K562 (cell line): Measurements from ENCODE around the gene LACTB. TPM values are rescaled to one million over a fixed set of nuclear protein-coding genes. Genes with fewer than 3 reads are reported as not detected.

Source experiments
- ARID3B ChIP-seq: fragments of 250-450 bp; sonication (Bioruptor Pico); IDR thresholded peaks from 2 replicates; pipeline ENCODE4 v1.4.0; 2020; ENCODE audit warnings: borderline replicate concordance
- ARID4B ChIP-seq: sonication (generic); formaldehyde crosslinking; IDR thresholded peaks from 2 replicates; pipeline ENCODE4 v1.8.0; 2022; ENCODE audit warnings: mild to moderate bottlenecking, missing genetic modification reagents
- FOSL1 ChIP-seq: fragments of 200-800 bp; sonication (Bioruptor generic); conservative IDR thresholded peaks from 2 replicates; pipeline ENCODE4 v1.6.1; 2016; ENCODE audit warnings: missing genetic modification characterization, missing compliant biosample characterization
- HDGF ChIP-seq: fragments of 450-650 bp; IDR thresholded peaks from 2 replicates; pipeline ENCODE4 v1.6.1; 2016
- JUND ChIP-seq, 2 experiments: IDR thresholded peaks; 2 replicates in 1 of 2; 3 replicates in 1 of 2; pipeline ENCODE4 v1.6.1; 2011; ENCODE audit warnings: borderline replicate concordance in 2 of 2, low read depth in 2 of 2, low read length in 2 of 2, improper control_type of control experiment in 1 of 2, missing biosample characterization in 1 of 2, missing genetic modification characterization in 1 of 2, missing genetic modification reagents in 1 of 2
- MCM3 ChIP-seq: fragments of 450-650 bp; IDR thresholded peaks from 2 replicates; pipeline ENCODE4 v1.6.1; 2016
- MIER1 ChIP-seq: fragments of 450-650 bp; IDR thresholded peaks from 2 replicates; pipeline ENCODE4 v1.6.1; 2016; ENCODE audit warnings: antibody characterized with exemption, mild to moderate bottlenecking, low read depth
- NFYB ChIP-seq: IDR thresholded peaks from 2 replicates; pipeline ENCODE4 v1.6.1; 2011; ENCODE audit warnings: mild to moderate bottlenecking, moderate library complexity; ENCODE audit not compliant: insufficient read length; ENCODE audit errors: extremely low read depth
- TCF7 ChIP-seq: sonication (generic); IDR thresholded peaks from 2 replicates; pipeline ENCODE4 v1.6.1; 2016; ENCODE audit warnings: antibody characterized with exemption, borderline replicate concordance
- USF1 ChIP-seq: sonication (generic); formaldehyde crosslinking; IDR thresholded peaks from 2 replicates; pipeline ENCODE4 v1.9.0; 2022; ENCODE audit warnings: mild to moderate bottlenecking, missing genetic modification reagents
- ZFP1 ChIP-seq: fragments of 450-650 bp; formaldehyde crosslinking; IDR thresholded peaks from 2 replicates; pipeline ENCODE4 v1.4.0; 2020; ENCODE audit warnings: mild to moderate bottlenecking, mixed read lengths
- ZHX1 ChIP-seq: fragments of 150-350 bp; conservative IDR thresholded peaks from 2 replicates; pipeline ENCODE4 v1.6.1; 2014; ENCODE audit warnings: low read length
- ZNF121 ChIP-seq: sonication (generic); formaldehyde crosslinking; conservative IDR thresholded peaks from 2 replicates; pipeline ENCODE4 v1.8.0; 2022; ENCODE audit warnings: missing genetic modification reagents
- ZNF655 ChIP-seq: fragments of 250-450 bp; sonication (Bioruptor Pico); IDR thresholded peaks from 2 replicates; pipeline ENCODE4 v1.5.0; 2021
- ZNF695 ChIP-seq: fragments of 450-650 bp; formaldehyde crosslinking; IDR thresholded peaks from 2 replicates; pipeline ENCODE4 v1.4.0; 2020; ENCODE audit warnings: mild to moderate bottlenecking, moderate library complexity
- ZSCAN32 ChIP-seq: fragments of 450-650 bp; formaldehyde crosslinking; IDR thresholded peaks from 2 replicates; pipeline ENCODE4 v1.4.0; 2020; ENCODE audit warnings: mild to moderate bottlenecking, moderate library complexity
- polyA plus RNA-seq, 8 experiments: library from polyadenylated mRNA; depleted of rRNA in 4 of 8; stranded (reverse) in 5 of 8; unstranded in 3 of 8; fragments of >200 nt; fragmentation: Nextera tagmentation in 2 of 8; fragmentation: Illumina TruSeq in 1 of 8; extraction: Ambion mirVana in 2 of 8; extraction: Trizol in 1 of 8; gene quantifications; 2 replicates each; pipeline versions ENCODE4 v1.2.1 to v1.2.3, GENCODE V29; 2011 to 2014; ENCODE audit warnings: inconsistent platforms in 1 of 8, missing spikeins in 1 of 8
- total RNA-seq, 7 experiments: library from RNA; depleted of rRNA in 6 of 7; stranded (reverse); fragments of >200 nt in 6 of 7; fragmentation: Illumina TruSeq in 2 of 7; extraction: Trizol in 2 of 7; gene quantifications; 2 replicates each; pipeline versions ENCODE4 v1.2.1 to v1.2.3, GENCODE V29; 2011 to 2021; ENCODE audit warnings: low replicate concordance in 1 of 7

Gene LACTB
- total and polyA plus RNA-seq, 9 of the 15 experiments (the other 6 are each of a cell fraction or from before 2014, with no cell fraction given): 3.1 to 15.5 (median 9.8) TPM

GRCh38 chr15:63157891-63158431 is 36.3 kb downstream of the LACTB start (continued):
- TF ChIP-seq ZNF655 (CRISPR knock-in tag) (no peak), MCM3 (no peak), ZNF121 (CRISPR knock-in tag) (peak; percentile 24; the same call in 1 of the 2 replicates), ZFP1 (CRISPR knock-in tag) (no peak), ZNF695 (CRISPR knock-in tag) (no peak), NFYB (no peak), MIER1 (no peak), HDGF (no peak), ZHX1 (no peak), ARID4B (CRISPR knock-in tag) (no peak), ZSCAN32 (CRISPR knock-in tag) (no peak), FOSL1 (tag) (peak; percentile 1; the same call in 1 of the 2 replicates), USF1 (CRISPR knock-in tag) (no peak), TCF7 (no peak), JUND (IDR thresholded peaks at IDR 0.05; ENCODE audit: borderline replicate concordance, low read depth, low read length) (0 out of 2 replicates have a peak, but pooled peaks have one; percentile 23), JUND (tag; IDR thresholded peaks at IDR 0.05; ENCODE audit: borderline replicate concordance, low read depth, low read length) (no peak), ARID3B (no peak)
